OCI-LY3 (cell line): Measurements from ENCODE around the gene BMPR1B.

ENCODE experiments used
- CTCF ChIP-seq: fragments of 200-600, 300-600 bp; sonication (generic); IDR thresholded peaks from 2 replicates; pipeline ENCODE4 v1.5.1; 2014; ENCODE audit warnings: antibody characterized with exemption, low read length, low read depth
- EZH2phosphoT487 ChIP-seq: fragments of 200-600 bp; shearing (Covaris generic); IDR thresholded peaks from 2 replicates; pipeline ENCODE4 v1.6.1; 2018; ENCODE audit warnings: antibody characterized with exemption, mixed run types, low read depth

DNA sequence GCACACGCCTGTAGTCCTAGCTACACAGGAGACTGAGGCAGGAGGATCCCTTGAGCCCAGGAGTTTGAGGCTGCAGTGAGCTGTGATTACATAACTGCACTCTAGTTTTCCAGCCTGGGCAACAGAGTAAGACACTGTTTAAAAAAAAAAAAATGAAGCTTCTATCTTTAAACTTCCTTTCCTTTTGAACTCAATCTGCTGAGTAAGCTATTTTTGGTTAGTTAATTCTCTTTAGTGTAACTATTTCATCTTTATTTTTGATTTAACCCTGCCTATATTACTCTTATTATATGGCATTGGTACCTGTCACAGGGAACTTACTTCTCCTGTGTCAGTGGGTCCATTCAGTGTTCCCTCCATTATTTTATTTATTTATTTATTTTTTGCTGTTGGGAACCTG lies 160.8 kb downstream of the BMPR1B start:
- TF ChIP-seq CTCF (no peak), EZH2phosphoT487 (no peak)
